SK-N-SH treated with all-trans-retinoic acid at 6 μM for 48 hours (cell line): Measurements from ENCODE around the gene UGT2A3.

Source experiments
- CREB5 ChIP-seq: fragments of 250-450 bp; sonication (Bioruptor Pico); IDR thresholded peaks from 2 replicates; pipeline ENCODE4 v1.5.1; 2020; ENCODE audit warnings: low read depth, mild to moderate bottlenecking, moderate library complexity
- ESRRG ChIP-seq: fragments of 250-450 bp; sonication (Bioruptor Pico); IDR thresholded peaks from 2 replicates; pipeline ENCODE4 v1.6.1; 2021; ENCODE audit warnings: mild to moderate bottlenecking
- GLIS3 ChIP-seq: fragments of 250-450 bp; sonication (Bioruptor Pico); IDR thresholded peaks from 2 replicates; pipeline ENCODE4 v1.5.0; 2020; ENCODE audit warnings: mild to moderate bottlenecking, moderate library complexity
- RARB ChIP-seq: fragments of 250-450 bp; sonication (Bioruptor Pico); IDR thresholded peaks from 2 replicates; pipeline ENCODE4 v1.8.0; 2021; ENCODE audit warnings: mild to moderate bottlenecking, moderate library complexity
- TCF4 ChIP-seq: fragments of 250-450 bp; sonication (Bioruptor Pico); IDR thresholded peaks from 2 replicates; pipeline ENCODE4 v1.8.0; 2021; ENCODE audit warnings: mild to moderate bottlenecking, moderate library complexity, borderline replicate concordance
- ZC3H10 ChIP-seq: fragments of 250-450 bp; sonication (Bioruptor Pico); IDR thresholded peaks from 2 replicates; pipeline ENCODE4 v1.5.1; 2021; ENCODE audit warnings: mild to moderate bottlenecking, moderate library complexity
- ZFP3 ChIP-seq: fragments of 250-450 bp; sonication (Bioruptor Pico); IDR thresholded peaks from 2 replicates; pipeline ENCODE4 v1.5.0; 2020; ENCODE audit warnings: mild to moderate bottlenecking, moderate library complexity

- no peak for TF ChIP-seq CREB5 (CRISPR knock-in tag)
- no peak for TF ChIP-seq GLIS3 (CRISPR knock-in tag)
- no peak for TF ChIP-seq ZFP3
- no peak for TF ChIP-seq RARB (CRISPR knock-in tag)
- TF ChIP-seq ESRRG (CRISPR knock-in tag) = no peak
- TF ChIP-seq ZC3H10 (CRISPR knock-in tag) = no peak
- no peak for TF ChIP-seq TCF4 (CRISPR knock-in tag)
Observed at GRCh38 chr4:68907245-68907644, 44.4 kb downstream of the UGT2A3 start.
